Endodermal cell (in vitro differentiated cells): Measurements from ENCODE around the gene PRKAG2. TPM values are rescaled to one million over a fixed set of nuclear protein-coding genes. Genes with fewer than 3 reads are reported as not detected.

ENCODE experiments used
- DNase-seq: peaks from one replicate; pipeline ENCODE4 v3.0.0-alpha.2; 2017
- H3K27ac ChIP-seq: 2 replicates; pipeline ENCODE4 v1.5.1; 2013; ENCODE audit warnings: mild to moderate bottlenecking, low read depth, low read length, moderate library complexity
- H3K27me3 ChIP-seq: 2 replicates; pipeline ENCODE4 v1.6.1; 2013; ENCODE audit warnings: mild to moderate bottlenecking, low read length, moderate library complexity; ENCODE audit not compliant: insufficient read depth, control insufficient read depth, poor library complexity, severe bottlenecking
- H3K36me3 ChIP-seq: 2 replicates; pipeline ENCODE4 v1.7.0; 2013; ENCODE audit warnings: mild to moderate bottlenecking, low read length, moderate library complexity; ENCODE audit not compliant: control insufficient read depth, insufficient read depth
- H3K4me1 ChIP-seq: one replicate; pipeline ENCODE4 v1.7.0; 2013; ENCODE audit warnings: low read length; ENCODE audit not compliant: control insufficient read depth, insufficient read depth
- H3K4me3 ChIP-seq: 2 replicates; pipeline ENCODE4 v1.5.1; 2013; ENCODE audit warnings: mild to moderate bottlenecking, low read length, moderate library complexity
- H3K9ac ChIP-seq: 2 replicates; pipeline ENCODE4 v1.6.1; 2013; ENCODE audit warnings: mild to moderate bottlenecking, low read length, moderate library complexity; ENCODE audit not compliant: poor library complexity, severe bottlenecking; ENCODE audit errors: extremely low read depth
- H3K9me3 ChIP-seq: 2 replicates; pipeline ENCODE4 v1.6.1; 2013; ENCODE audit warnings: mild to moderate bottlenecking, low read length, moderate library complexity; ENCODE audit not compliant: control insufficient read depth
- H3K27ac Mint-ChIP-seq: 2 replicates; pipeline ENCODE4 v1.8.0; 2020; ENCODE audit warnings: mixed read lengths
- H3K27me3 Mint-ChIP-seq: 2 replicates; pipeline ENCODE4 v1.8.0; 2021; ENCODE audit warnings: mild to moderate bottlenecking, mixed read lengths; ENCODE audit not compliant: insufficient read depth
- H3K36me3 Mint-ChIP-seq: 2 replicates; pipeline ENCODE4 v1.8.0; 2020; ENCODE audit warnings: low read depth, mixed read lengths
- H3K4me1 Mint-ChIP-seq: 2 replicates; pipeline ENCODE4 v1.8.0; 2020; ENCODE audit warnings: mixed read lengths
- H3K4me3 Mint-ChIP-seq: 2 replicates; pipeline ENCODE4 v1.8.0; 2020; ENCODE audit warnings: mild to moderate bottlenecking, moderate library complexity, mixed read lengths
- H3K9me3 Mint-ChIP-seq: 2 replicates; pipeline ENCODE4 v1.8.0; 2020; ENCODE audit warnings: mild to moderate bottlenecking, mixed read lengths
- WGBS, 2 experiments: methylation state at CpG; one replicate each; pipeline versions ENCODE4 v1.1.5 to v1.1.7; 2013; ENCODE audit warnings: missing lambda C conversion rate in 2 of 2, mixed read lengths in 1 of 2; ENCODE audit not compliant: insufficient coverage in 1 of 2, insufficient read length in 1 of 2; 5-methylcytosine and 5-hydroxymethylcytosine counted together
- total RNA-seq, 2 donors: library from RNA; stranded (reverse); fragmentation: NEBNext Ultra II Directional in 1 of 2; extraction: Animal tissue kit (Norgen Biotek cat#: 25700) in 1 of 2; gene quantifications; 2 replicates in 1 of 2; 3 replicates in 1 of 2; pipeline ENCODE4 v1.2.1, GENCODE V29; 2021
- TF ChIP-seq, protein P1 (sequence below): fragments of 200-600 bp; sonication (generic); conservative IDR thresholded peaks from 2 replicates; pipeline ENCODE4 v1.5.0; 2021; ENCODE audit warnings: antibody characterized with exemption, mild to moderate bottlenecking

Gene PRKAG2
- total RNA-seq, 2 donors from 2014 or later: 17.2 to 20.7 TPM

DNA sequence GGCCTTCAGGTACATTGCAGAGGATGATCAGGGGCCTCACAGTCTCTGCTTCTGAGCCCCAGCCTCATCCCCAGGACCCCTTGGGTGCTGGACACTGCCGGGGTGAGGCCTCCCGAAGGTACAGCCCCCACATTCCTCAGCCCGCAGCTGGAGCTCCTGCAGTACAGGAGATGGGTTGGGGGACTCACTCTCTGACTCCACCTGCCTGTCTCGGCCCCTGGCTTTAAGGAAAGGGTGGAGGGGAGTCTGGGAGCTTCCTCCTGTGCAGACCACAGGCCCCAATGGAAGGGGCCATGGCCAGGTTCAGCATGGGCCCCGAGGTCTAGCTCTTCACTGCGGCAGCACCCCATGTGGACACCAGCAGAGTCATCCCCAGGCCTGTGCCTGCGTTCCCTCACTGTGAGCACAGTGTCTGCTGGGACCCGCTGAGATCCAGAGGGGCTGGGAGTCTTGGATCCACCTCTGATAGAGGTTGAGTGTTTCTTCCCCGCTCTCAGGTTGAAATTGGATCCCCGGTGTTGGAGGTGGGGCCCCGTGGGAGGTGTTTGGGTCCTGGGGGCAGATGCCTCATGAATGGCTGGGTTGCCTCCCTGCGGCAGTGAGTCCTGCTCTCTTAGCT is 99.9 kb downstream of the PRKAG2 start:
- H3K9me3 Mint-ChIP-seq: peaks cover 14% of the 10 kb centered on the region
- 93 to 96% methylated on average over 8 to 12 of the region's 12 CpGs for WGBS, 2 experiments
- H3K9ac ChIP-seq: no peak overlapping the region
- peaks cover 7% of the 10 kb centered on the region for H3K9me3 ChIP-seq
- no peaks in the 10 kb centered on the region for H3K36me3 ChIP-seq
- no peaks in the 10 kb centered on the region for H3K27me3 ChIP-seq
- H3K4me1 ChIP-seq: no peaks in the 10 kb centered on the region
- H3K27ac ChIP-seq: no peak overlapping the region
- TF ChIP-seq, protein P1, sequence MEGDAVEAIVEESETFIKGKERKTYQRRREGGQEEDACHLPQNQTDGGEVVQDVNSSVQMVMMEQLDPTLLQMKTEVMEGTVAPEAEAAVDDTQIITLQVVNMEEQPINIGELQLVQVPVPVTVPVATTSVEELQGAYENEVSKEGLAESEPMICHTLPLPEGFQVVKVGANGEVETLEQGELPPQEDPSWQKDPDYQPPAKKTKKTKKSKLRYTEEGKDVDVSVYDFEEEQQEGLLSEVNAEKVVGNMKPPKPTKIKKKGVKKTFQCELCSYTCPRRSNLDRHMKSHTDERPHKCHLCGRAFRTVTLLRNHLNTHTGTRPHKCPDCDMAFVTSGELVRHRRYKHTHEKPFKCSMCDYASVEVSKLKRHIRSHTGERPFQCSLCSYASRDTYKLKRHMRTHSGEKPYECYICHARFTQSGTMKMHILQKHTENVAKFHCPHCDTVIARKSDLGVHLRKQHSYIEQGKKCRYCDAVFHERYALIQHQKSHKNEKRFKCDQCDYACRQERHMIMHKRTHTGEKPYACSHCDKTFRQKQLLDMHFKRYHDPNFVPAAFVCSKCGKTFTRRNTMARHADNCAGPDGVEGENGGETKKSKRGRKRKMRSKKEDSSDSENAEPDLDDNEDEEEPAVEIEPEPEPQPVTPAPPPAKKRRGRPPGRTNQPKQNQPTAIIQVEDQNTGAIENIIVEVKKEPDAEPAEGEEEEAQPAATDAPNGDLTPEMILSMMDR: no peak
- no peak overlapping the region for H3K4me3 ChIP-seq
- H3K4me3 Mint-ChIP-seq: no peak overlapping the region
- no peaks in the 10 kb centered on the region for H3K4me1 Mint-ChIP-seq
- no peak for DNase-seq
- H3K36me3 Mint-ChIP-seq: peaks cover 7% of the 10 kb centered on the region
- peaks cover 9% of the 10 kb centered on the region for H3K27me3 Mint-ChIP-seq
- no peak overlapping the region for H3K27ac Mint-ChIP-seq

DNA sequence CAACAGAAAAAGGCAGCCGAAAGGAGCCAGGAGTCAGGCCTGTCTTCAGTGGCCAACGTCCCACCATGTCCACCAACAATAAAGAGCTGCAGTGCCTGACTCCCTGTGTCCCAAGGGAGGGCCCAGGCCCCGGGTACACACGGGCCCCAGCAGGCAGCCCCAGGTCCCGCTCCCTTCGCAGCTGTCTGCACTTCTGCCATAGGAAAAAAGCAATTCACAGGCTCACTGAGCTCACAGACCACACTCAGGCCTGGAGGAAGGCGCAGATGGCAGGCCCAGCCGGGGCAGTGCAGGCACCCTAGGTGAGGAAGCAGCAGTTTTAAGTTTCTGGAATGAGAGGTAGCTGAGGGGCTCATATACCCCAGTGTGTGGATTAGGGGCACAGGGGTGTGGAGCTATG is 100.5 kb downstream of the PRKAG2 start:
- Histone ChIP-seq H3K27ac (no peak overlapping the region), H3K27me3 (no peaks in the 10 kb centered on the region), H3K36me3 (no peaks in the 10 kb centered on the region), H3K4me1 (no peaks in the 10 kb centered on the region), H3K4me3 (no peak overlapping the region), H3K9ac (no peak overlapping the region), H3K9me3 (peaks cover 7% of the 10 kb centered on the region)
- WGBS, 2 experiments: 85 to 86% methylated on average over 5 to 8 of the region's 8 CpGs
- no peak overlapping the region for H3K4me3 Mint-ChIP-seq
- H3K4me1 Mint-ChIP-seq: no peaks in the 10 kb centered on the region
- DNase-seq: no peak
- H3K36me3 Mint-ChIP-seq: peaks cover 7% of the 10 kb centered on the region
- H3K9me3 Mint-ChIP-seq: peaks cover 14% of the 10 kb centered on the region
- H3K27ac Mint-ChIP-seq: no peak overlapping the region
- H3K27me3 Mint-ChIP-seq: peaks cover 5% of the 10 kb centered on the region
- TF ChIP-seq, protein P1: no peak

DNA sequence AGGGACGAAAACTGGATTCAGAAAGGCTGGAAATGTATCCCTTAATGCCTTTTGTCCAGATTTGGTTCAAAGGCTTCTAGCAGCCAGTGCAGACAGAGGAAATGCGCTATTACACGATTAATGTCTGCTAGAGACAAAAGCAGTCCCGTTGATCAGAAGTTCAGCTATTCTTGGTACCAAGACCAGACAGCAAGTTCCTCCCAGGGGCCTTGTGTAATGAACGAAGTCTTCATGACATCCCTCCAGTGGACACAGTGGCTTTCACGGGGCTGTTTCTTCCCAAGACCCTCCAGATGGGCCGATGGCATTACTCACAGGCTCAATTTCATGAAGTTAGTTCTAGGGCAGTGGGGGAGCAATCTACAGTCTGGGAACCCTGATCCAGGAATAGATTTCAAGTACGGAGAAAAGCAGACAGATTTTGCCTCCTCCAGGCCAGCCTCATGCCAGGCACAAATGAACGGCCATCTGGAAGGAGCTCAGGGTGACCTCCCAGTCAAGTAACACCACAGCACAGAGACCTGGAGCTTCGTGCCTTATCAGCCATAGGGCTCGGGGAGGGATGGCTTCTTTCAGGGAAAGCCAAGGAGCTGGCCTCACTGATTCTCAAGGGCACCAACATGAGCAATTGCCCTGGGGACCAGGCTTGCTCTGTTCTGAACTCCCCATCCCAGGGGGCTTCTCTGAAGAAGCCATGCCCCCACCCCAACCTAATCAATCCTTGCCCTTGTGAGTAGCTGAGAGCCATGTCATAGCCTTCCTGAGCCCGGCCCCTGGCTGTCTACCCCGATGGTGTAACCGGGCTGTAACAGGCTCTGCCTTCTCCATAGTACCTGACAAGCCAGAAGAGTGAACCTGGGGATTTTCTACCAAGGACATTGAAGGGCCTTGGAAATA is 101.1 kb downstream of the PRKAG2 start:
- no peak overlapping the region for H3K27ac Mint-ChIP-seq
- Histone ChIP-seq H3K4me1 (no peaks in the 10 kb centered on the region), H3K4me3 (no peak overlapping the region), H3K27ac (no peak overlapping the region), H3K9me3 (peaks cover 7% of the 10 kb centered on the region), H3K36me3 (no peaks in the 10 kb centered on the region), H3K9ac (no peak overlapping the region), H3K27me3 (peaks cover 3% of the 10 kb centered on the region)
- no peak overlapping the region for H3K4me3 Mint-ChIP-seq
- H3K4me1 Mint-ChIP-seq: no peaks in the 10 kb centered on the region
- H3K36me3 Mint-ChIP-seq: peaks cover 7% of the 10 kb centered on the region
- TF ChIP-seq, protein P1: no peak
- no peak for DNase-seq
- peaks cover 14% of the 10 kb centered on the region for H3K9me3 Mint-ChIP-seq
- H3K27me3 Mint-ChIP-seq: peaks cover 3% of the 10 kb centered on the region
- WGBS, 2 experiments: 90 to 91% methylated on average over 12 to 14 of the region's 14 CpGs
